Nephron progenitor cell (in vitro differentiated cells): Measurements from ENCODE around the gene GPR25.
A peak's percentile ranks its signal among the peaks of the same experiment; 100 is the strongest.

Experiments
- DNase-seq: peaks from one replicate; pipeline ENCODE4 v3.0.0; 2021
- H3K27ac Mint-ChIP-seq: 2 replicates; pipeline ENCODE4 v1.8.0; 2021; ENCODE audit warnings: mild to moderate bottlenecking, moderate library complexity, mixed read lengths
- H3K27me3 Mint-ChIP-seq: 2 replicates; pipeline ENCODE4 v1.8.0; 2021; ENCODE audit warnings: mild to moderate bottlenecking, low read depth, mixed read lengths; ENCODE audit not compliant: poor library complexity
- H3K36me3 Mint-ChIP-seq: 2 replicates; pipeline ENCODE4 v1.8.0; 2021; ENCODE audit warnings: low read depth, mixed read lengths
- H3K4me1 Mint-ChIP-seq: 2 replicates; pipeline ENCODE4 v1.8.0; 2021; ENCODE audit warnings: mixed read lengths
- H3K4me3 Mint-ChIP-seq: 2 replicates; pipeline ENCODE4 v1.8.0; 2021; ENCODE audit warnings: mild to moderate bottlenecking, moderate library complexity, mixed read lengths
- H3K9me3 Mint-ChIP-seq: 2 replicates; pipeline ENCODE4 v1.8.0; 2021; ENCODE audit warnings: mild to moderate bottlenecking, moderate library complexity, mixed read lengths
- TF ChIP-seq, protein P1 (sequence below): fragments of 200-600 bp; sonication (generic); IDR thresholded peaks from 2 replicates; pipeline ENCODE4 v1.5.0; 2021; ENCODE audit warnings: antibody characterized with exemption

GPR25 gene

DNA sequence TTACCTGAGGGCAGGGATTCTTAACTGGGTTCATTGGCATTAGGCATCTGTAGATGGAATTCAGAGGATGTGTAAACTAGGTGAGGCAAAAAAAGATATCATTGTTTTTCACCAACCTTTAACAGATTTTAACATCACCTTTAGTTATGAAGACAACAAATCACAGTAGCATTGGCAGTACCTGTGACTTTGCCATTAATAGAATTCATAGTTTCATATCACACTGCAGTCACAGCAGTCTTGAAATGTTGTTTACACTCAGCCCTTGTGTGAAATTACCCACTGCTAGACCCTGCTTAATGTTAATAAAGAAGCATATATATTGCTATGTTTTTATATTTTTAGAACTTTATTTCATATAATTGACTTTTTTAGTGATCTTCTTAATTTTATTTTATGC is 20.2 kb downstream of the GPR25 start:
- Mint-ChIP-seq H3K27me3 (no peaks in the 10 kb centered on the region), H3K4me3 (peak overlapping the region; percentile 97), H3K36me3 (peaks cover 2% of the 10 kb centered on the region), H3K9me3 (no peaks in the 10 kb centered on the region), H3K27ac (no peak overlapping the region), H3K4me1 (peaks cover 88% of the 10 kb centered on the region)
- TF ChIP-seq, protein P1, sequence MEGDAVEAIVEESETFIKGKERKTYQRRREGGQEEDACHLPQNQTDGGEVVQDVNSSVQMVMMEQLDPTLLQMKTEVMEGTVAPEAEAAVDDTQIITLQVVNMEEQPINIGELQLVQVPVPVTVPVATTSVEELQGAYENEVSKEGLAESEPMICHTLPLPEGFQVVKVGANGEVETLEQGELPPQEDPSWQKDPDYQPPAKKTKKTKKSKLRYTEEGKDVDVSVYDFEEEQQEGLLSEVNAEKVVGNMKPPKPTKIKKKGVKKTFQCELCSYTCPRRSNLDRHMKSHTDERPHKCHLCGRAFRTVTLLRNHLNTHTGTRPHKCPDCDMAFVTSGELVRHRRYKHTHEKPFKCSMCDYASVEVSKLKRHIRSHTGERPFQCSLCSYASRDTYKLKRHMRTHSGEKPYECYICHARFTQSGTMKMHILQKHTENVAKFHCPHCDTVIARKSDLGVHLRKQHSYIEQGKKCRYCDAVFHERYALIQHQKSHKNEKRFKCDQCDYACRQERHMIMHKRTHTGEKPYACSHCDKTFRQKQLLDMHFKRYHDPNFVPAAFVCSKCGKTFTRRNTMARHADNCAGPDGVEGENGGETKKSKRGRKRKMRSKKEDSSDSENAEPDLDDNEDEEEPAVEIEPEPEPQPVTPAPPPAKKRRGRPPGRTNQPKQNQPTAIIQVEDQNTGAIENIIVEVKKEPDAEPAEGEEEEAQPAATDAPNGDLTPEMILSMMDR = no peak
- DNase-seq = no peak

DNA sequence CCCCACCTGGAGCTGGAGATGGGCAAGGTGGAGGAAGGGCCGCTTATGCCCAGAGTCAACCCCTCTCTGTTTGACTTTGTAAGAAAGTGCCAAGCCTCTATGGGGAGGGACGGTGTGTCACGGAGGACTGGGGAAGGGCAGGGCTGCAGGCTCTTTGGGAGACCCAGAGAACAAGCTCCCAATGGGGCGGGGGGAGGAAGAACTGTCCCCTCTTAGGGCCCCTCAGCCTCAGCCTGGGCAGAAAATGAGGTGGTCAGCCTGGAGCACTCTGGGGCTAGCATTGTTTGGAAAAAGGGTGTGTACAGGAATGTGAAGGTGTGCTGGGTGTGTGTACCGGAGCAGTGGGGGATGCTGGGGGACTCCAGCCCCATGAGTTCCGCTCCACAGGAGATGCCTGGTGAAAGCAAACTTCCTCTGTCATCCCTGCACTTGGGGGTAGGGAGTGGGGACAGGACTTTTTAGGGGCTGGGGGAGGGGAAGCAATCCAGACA is 20.7 kb downstream of the GPR25 start:
- H3K27ac Mint-ChIP-seq = peak overlapping the region; percentile 22
- TF ChIP-seq, protein P1 = no peak
- no peaks in the 10 kb centered on the region for H3K9me3 Mint-ChIP-seq
- no peak for DNase-seq
- peaks cover 88% of the 10 kb centered on the region for H3K4me1 Mint-ChIP-seq
- peaks cover 6% of the 10 kb centered on the region for H3K36me3 Mint-ChIP-seq
- peak overlapping the region; percentile 97 for H3K4me3 Mint-ChIP-seq
- H3K27me3 Mint-ChIP-seq = no peaks in the 10 kb centered on the region

DNA sequence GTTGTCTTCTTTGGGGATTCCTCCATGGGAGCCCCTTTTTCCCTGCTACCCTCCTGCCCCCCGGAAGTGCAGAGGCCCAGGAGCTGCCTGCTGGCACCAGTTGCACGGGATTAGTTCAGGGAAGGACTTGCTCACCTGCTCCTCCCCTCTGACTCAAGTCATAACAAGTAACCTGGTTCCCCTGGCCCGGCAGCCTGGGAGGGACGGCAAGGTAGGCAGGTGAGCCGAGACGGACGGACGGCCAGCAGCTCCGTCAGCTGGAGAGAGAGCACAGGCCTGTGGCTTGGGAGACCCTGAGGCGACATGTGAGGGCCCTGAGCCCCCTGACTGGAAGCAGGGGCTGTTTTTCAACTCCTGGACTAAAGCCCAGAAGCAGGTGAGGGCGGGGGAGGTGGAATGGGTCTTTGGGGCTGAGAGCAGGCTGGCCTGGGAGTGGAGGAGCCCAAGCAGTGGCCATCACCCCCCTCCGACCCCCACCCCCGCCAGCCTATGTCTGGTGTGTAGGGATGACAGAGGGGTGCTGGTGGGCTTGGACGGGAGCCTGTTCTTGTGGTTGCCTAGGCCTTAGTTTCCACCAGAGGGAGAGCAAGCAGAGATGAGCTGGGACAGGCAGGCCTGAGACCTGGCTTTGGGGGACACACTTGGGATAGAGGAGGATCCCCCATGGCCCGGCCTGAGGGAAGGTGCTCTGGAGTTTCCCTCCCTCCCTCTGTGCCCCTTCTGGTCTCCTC is 22.1 kb downstream of the GPR25 start, which contains the start of gene INAVA:
TSS of gene INAVA (plus strand) at position 189 of the 731 bp plus-strand sequence. CDS start 3,501 bp downstream, outside the sequence.
- no peak for DNase-seq
- TF ChIP-seq, protein P1 = no peak
- H3K4me3 Mint-ChIP-seq = peak within 1 kb of the TSS; percentile 97
- H3K27me3 Mint-ChIP-seq = no peaks in the 10 kb centered on the region
- peaks cover 19% of the 10 kb centered on the region for H3K36me3 Mint-ChIP-seq
- peaks cover 81% of the 10 kb centered on the region for H3K4me1 Mint-ChIP-seq
- peak within 1 kb of the TSS; percentile 22 for H3K27ac Mint-ChIP-seq
- H3K9me3 Mint-ChIP-seq = no peaks in the 10 kb centered on the region

DNA sequence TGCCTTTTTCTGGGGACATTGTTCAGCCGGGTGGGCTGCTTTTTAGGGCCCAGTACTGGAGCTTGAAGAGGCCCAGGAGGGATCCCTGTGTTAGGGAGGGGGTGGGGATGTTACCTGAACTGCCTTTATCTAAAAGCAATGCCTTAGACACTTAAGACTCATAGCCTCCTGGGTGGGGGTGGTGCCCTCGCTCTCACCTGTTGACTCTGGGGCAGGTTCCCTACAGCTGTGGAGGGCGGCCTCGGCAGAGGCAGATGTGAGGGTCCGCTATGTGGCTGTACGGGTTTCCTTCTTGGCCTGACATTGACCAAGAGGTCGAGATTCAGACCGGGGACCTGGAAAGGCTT is 22.6 kb downstream of the GPR25 start:
- H3K36me3 Mint-ChIP-seq = peaks cover 20% of the 10 kb centered on the region
- no peaks in the 10 kb centered on the region for H3K27me3 Mint-ChIP-seq
- H3K4me1 Mint-ChIP-seq = peaks cover 80% of the 10 kb centered on the region
- H3K9me3 Mint-ChIP-seq = no peaks in the 10 kb centered on the region
- TF ChIP-seq, protein P1 = no peak
- no peak overlapping the region for H3K27ac Mint-ChIP-seq
- peak overlapping the region; percentile 48 for H3K4me3 Mint-ChIP-seq
- no peak for DNase-seq

DNA sequence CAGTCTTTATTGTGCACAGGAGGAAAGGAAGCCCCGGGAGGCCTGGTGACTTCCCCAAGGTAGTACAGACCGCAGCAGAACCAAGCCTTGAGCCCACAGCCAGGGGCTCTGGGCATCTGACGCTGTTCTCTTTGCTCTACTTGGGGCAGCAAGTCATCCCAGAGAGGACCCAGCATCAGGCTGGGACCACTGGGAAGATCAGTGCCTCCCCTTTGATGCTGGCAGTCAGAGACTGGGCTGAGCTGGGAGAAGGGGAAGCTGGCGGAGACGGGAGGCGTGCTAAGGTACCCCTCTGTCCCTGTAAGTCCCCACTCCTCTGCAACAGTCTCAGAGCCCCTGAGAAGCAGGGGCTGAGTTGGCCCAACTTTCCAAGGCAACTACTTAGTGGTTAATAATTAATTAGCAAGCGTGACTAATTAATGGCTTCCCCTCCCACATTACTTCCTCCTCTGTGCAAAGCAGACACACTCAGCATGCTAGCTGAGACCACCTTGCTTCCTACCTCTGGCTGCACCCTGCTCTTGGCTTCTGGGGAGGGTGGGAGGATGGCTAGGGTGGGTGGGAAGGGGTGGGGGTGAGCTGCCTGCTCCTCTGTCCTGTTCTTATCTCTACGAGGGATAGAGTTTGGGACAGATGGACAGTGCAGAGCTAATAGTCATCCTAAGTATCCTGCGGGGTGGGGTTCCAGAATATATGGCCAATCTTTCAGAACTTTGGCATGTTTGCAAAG is 23.2 kb downstream of the GPR25 start:
- TF ChIP-seq, protein P1 = no peak
- no peaks in the 10 kb centered on the region for H3K27me3 Mint-ChIP-seq
- no peak overlapping the region for H3K27ac Mint-ChIP-seq
- H3K9me3 Mint-ChIP-seq = no peaks in the 10 kb centered on the region
- peaks cover 20% of the 10 kb centered on the region for H3K36me3 Mint-ChIP-seq
- H3K4me1 Mint-ChIP-seq = peaks cover 75% of the 10 kb centered on the region
- no peak for DNase-seq
- H3K4me3 Mint-ChIP-seq = peak overlapping the region; percentile 48
